ENCODE data around the gene ASCC2.

The ASCC2 gene

GRCh38 chr22:29821291-29822016 lies 16.6 kb downstream of the ASCC2 start:
- peak; percentile 84; the same call in 1 of the 2 replicates for TF ChIP-seq GLIS3 (CRISPR knock-in tag; IDR thresholded peaks at IDR 0.05)
- peak; percentile 40; the same call in 1 of the 2 replicates for TF ChIP-seq TSHZ2 (CRISPR knock-in tag; IDR thresholded peaks at IDR 0.05)
- no peak for TF ChIP-seq PPARA (CRISPR knock-in tag; IDR thresholded peaks at IDR 0.05; ENCODE audit: borderline replicate concordance)
- TF ChIP-seq SNAI2 (CRISPR knock-in tag; IDR thresholded peaks at IDR 0.05): peak; percentile 18; the same call in 1 of the 2 replicates
- 0 out of 2 replicates have a peak, but pooled peaks have one; percentile 58 for TF ChIP-seq CSRNP3 (CRISPR knock-in tag; IDR thresholded peaks at IDR 0.05)
- peak; percentile 64; the same call in 1 of the 2 replicates for TF ChIP-seq CREB5 (CRISPR knock-in tag; IDR thresholded peaks at IDR 0.05; ENCODE audit: low read depth)
- TF ChIP-seq CSDC2 (CRISPR knock-in tag; IDR thresholded peaks at IDR 0.05): 0 out of 2 replicates have a peak, but pooled peaks have one; percentile 12
- TF ChIP-seq ARNTL (CRISPR knock-in tag; IDR thresholded peaks at IDR 0.05; ENCODE audit: borderline replicate concordance, low read depth): no peak
- TF ChIP-seq ISL1 (CRISPR knock-in tag; IDR thresholded peaks at IDR 0.05): peak; percentile 79
- TF ChIP-seq ZNF565 (CRISPR knock-in tag; conservative IDR thresholded peaks at IDR 0.05; ENCODE audit: low read depth): no peak
- TF ChIP-seq ZFP3 (CRISPR knock-in tag; IDR thresholded peaks at IDR 0.05): peak; percentile 84; the same call in 1 of the 2 replicates
- no peak for TF ChIP-seq ZFP30 (CRISPR knock-in tag; IDR thresholded peaks at IDR 0.05)
- peak; percentile 79 for ATAC-seq

GRCh38 chr22:29820961-29821290 lies 17.1 kb downstream of the ASCC2 start:
- no peak for ATAC-seq
- no peak for TF ChIP-seq TCF4 (CRISPR knock-in tag; IDR thresholded peaks at IDR 0.05; ENCODE audit: borderline replicate concordance)
- no peak for TF ChIP-seq ZFP3 (CRISPR knock-in tag; IDR thresholded peaks at IDR 0.05)
- TF ChIP-seq ZNF565 (CRISPR knock-in tag; conservative IDR thresholded peaks at IDR 0.05; ENCODE audit: low read depth): no peak

DNA sequence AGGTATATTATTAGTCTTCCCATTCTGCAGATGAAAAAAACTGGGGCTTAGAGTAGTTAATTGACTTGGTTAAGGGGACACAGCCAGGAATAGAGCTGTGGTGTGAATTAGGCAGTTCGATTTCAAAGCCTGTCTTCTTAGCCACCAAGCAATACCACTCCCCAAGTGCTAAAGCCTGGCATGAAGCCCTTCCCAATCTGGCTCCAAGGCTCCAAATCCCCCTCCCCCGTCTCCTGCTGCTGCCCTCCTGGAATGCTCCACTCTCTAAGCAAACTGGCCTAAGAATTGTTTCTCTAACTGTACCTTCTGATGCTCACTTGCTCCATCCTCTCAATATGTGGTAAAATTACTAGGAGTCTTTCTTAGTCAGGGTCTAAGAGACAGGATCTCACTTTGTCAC lies 18.6 kb downstream of the ASCC2 start:
- no peak for ATAC-seq
- TF ChIP-seq ZFP30 (CRISPR knock-in tag; IDR thresholded peaks at IDR 0.05) (no peak), ZC3H10 (CRISPR knock-in tag; IDR thresholded peaks at IDR 0.05) (no peak)

DNA sequence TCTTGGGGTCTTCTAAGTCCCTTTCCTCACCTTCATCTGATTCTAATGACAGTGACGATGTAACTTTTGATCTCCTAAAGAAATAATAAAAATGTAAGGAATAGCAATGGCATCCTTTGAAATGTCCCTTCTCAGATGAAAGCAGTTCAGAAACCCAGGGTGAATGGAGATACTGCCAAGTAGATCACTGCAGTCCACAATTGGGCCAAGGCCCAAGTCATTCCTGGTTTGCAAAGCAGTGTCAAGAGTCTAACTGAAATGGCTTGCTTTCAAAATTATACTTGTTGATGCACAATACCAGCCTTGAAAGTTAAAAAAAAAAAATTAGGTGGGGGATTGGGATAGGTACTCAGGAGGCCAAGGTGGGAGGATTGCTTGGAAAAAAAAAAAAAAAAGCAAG lies 20.4 kb downstream of the ASCC2 start:
- no peak for ATAC-seq
- TF ChIP-seq ZNF70 (CRISPR knock-in tag; IDR thresholded peaks at IDR 0.05) (no peak), GLIS3 (CRISPR knock-in tag; IDR thresholded peaks at IDR 0.05) (no peak), TSHZ2 (CRISPR knock-in tag; IDR thresholded peaks at IDR 0.05) (no peak), CSRNP3 (CRISPR knock-in tag; IDR thresholded peaks at IDR 0.05) (no peak), ZC3H10 (CRISPR knock-in tag; IDR thresholded peaks at IDR 0.05) (no peak)

Measured in SK-N-SH treated with all-trans-retinoic acid at 6 μM for 48 hours (cell line).